ENCODE measurements around the gene HBEGF. TPM values are rescaled to one million over a fixed set of nuclear protein-coding genes. Genes with fewer than 3 reads are reported as not detected.

HBEGF gene
- total and polyA plus RNA-seq, 2 donors (not counting 1 experiment from before 2014, with no cell fraction given) = 0.89 to 2.4 TPM

DNA sequence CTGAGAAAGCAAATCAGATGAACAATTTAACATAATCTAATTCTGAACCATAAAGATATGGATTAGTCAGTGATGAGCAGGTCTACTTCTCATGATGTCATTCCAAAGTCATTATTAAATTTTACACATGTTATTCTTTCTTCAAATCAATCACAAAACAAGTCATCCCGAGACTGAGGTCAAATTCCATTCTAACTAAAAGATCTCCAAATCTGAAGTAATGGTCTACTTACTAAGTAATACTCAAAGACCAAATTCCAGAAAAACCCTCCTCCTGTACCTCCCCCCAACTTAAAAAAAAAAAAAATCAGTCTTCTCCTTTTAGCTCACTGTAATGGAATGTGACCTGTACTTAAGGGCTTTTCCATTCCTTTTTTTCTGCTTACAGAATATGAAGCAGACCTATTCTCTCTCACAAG is 48.2 kb downstream of the HBEGF start:
- no peak overlapping the region for H2AFZ ChIP-seq (ENCODE audit: insufficient read depth, low read depth, low read length, poor library complexity, severe bottlenecking)
- Mint-ChIP-seq H3K4me1 (peaks cover 34% of the 10 kb centered on the region), H3K27ac (no peak overlapping the region), H3K9me3 (ENCODE audit: insufficient read depth) (no peaks in the 10 kb centered on the region), H3K27me3 (no peaks in the 10 kb centered on the region), H3K4me3 (no peak overlapping the region)
- H3K27ac ChIP-seq (ENCODE audit: low read length in 2 of 2) = no peak overlapping the region
- CTCF ChIA-PET = interaction anchor here (1.5 kb wide), 1 partner anchor 54 kb away, joined by 4 read pairs; no protein-coding TSS in a partner anchor
- peaks cover 2 to 5% of the 10 kb centered on the region in 2 experiments for H3K36me3 ChIP-seq (replicated peaks in 1 of 2; ENCODE audit: control extremely low read depth in 1 of 2, control insufficient read depth in 1 of 2, extremely low read depth in 1 of 2, insufficient read depth in 2 of 2, low read length in 1 of 2)
- no peak for DNase-seq
- no peak overlapping the region for H3K9ac ChIP-seq (ENCODE audit: low read length)
- no peak overlapping the region for H3K4me3 ChIP-seq (ENCODE audit: control extremely low read depth in 1 of 5, extremely low read depth in 1 of 5, insufficient read depth in 1 of 5, low read depth in 2 of 5, low read length in 4 of 5)
- H3K4me2 ChIP-seq (replicated peaks; ENCODE audit: low read depth, low read length, poor library complexity, severe bottlenecking) = no peak overlapping the region
- no peaks in the 10 kb centered on the region for H3K27me3 ChIP-seq (replicated peaks in 1 of 4; ENCODE audit: control extremely low read depth in 1 of 4, control insufficient read depth in 3 of 4, insufficient read depth in 4 of 4, low read length in 3 of 4)
- no peak for ATAC-seq (ENCODE audit: low read depth)
- POLR2A ChIA-PET = no interaction called here
- TF ChIP-seq, protein P1, sequence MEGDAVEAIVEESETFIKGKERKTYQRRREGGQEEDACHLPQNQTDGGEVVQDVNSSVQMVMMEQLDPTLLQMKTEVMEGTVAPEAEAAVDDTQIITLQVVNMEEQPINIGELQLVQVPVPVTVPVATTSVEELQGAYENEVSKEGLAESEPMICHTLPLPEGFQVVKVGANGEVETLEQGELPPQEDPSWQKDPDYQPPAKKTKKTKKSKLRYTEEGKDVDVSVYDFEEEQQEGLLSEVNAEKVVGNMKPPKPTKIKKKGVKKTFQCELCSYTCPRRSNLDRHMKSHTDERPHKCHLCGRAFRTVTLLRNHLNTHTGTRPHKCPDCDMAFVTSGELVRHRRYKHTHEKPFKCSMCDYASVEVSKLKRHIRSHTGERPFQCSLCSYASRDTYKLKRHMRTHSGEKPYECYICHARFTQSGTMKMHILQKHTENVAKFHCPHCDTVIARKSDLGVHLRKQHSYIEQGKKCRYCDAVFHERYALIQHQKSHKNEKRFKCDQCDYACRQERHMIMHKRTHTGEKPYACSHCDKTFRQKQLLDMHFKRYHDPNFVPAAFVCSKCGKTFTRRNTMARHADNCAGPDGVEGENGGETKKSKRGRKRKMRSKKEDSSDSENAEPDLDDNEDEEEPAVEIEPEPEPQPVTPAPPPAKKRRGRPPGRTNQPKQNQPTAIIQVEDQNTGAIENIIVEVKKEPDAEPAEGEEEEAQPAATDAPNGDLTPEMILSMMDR (IDR thresholded peaks at IDR 0.05) = no peak
- TF ChIP-seq EZH2 (IDR thresholded peaks at IDR 0.05; ENCODE audit: borderline replicate concordance, insufficient read depth, low read depth, low read length, poor library complexity, severe bottlenecking) = no peak
- H4K20me1 ChIP-seq (ENCODE audit: control insufficient read depth, insufficient read depth, low read length, poor library complexity, severe bottlenecking) = no peaks in the 10 kb centered on the region
- peaks cover 78% of the 10 kb centered on the region for H3K79me2 ChIP-seq (ENCODE audit: control insufficient read depth, insufficient read depth, low read length)
- intact Hi-C loops (cut with micrococcal nuclease) = no loop called here
- 71% methylated on average over 1 of the region's 1 CpG for WGBS (ENCODE audit: insufficient coverage)
- peaks cover 8 to 18% of the 10 kb centered on the region in 2 donors for H3K4me1 ChIP-seq (ENCODE audit: control insufficient read depth in 2 of 2, insufficient read depth in 2 of 2, low read length in 2 of 2)
- no peaks in the 10 kb centered on the region for H3K9me3 ChIP-seq (ENCODE audit: control extremely low read depth in 1 of 3, control insufficient read depth in 2 of 3, insufficient read depth in 1 of 3, low read length in 2 of 3)

GRCh38 chr5:140297283-140297682 is 49.1 kb downstream of the HBEGF start:
- no peak overlapping the region for H3K4me2 ChIP-seq (replicated peaks; ENCODE audit: low read depth, low read length, poor library complexity, severe bottlenecking)
- no peak overlapping the region for H3K4me3 ChIP-seq (ENCODE audit: control extremely low read depth in 1 of 5, extremely low read depth in 1 of 5, insufficient read depth in 1 of 5, low read depth in 2 of 5, low read length in 4 of 5)
- Mint-ChIP-seq H3K9me3 (ENCODE audit: insufficient read depth) (no peaks in the 10 kb centered on the region), H3K27ac (no peak overlapping the region), H3K4me1 (peaks cover 29% of the 10 kb centered on the region), H3K4me3 (no peak overlapping the region), H3K27me3 (no peaks in the 10 kb centered on the region)
- 94% methylated on average over 4 of the region's 5 CpGs for WGBS (ENCODE audit: insufficient coverage)
- no peak for TF ChIP-seq EZH2 (IDR thresholded peaks at IDR 0.05; ENCODE audit: borderline replicate concordance, insufficient read depth, low read depth, low read length, poor library complexity, severe bottlenecking)
- TF ChIP-seq, protein P1 (IDR thresholded peaks at IDR 0.05) = no peak
- H3K27ac ChIP-seq (ENCODE audit: low read length in 2 of 2) = no peak overlapping the region
- H3K9me3 ChIP-seq (ENCODE audit: control extremely low read depth in 1 of 3, control insufficient read depth in 2 of 3, insufficient read depth in 1 of 3, low read length in 2 of 3) = no peaks in the 10 kb centered on the region
- DNase-seq = no peak
- ChIA-PET CTCF (interaction anchor here (0.7 to 1.5 kb wide), 2 partner anchors 53 to 54 kb away, joined by 3 to 4 read pairs; no protein-coding TSS in a partner anchor), POLR2A (no interaction called here)
- no peak overlapping the region for H2AFZ ChIP-seq (ENCODE audit: insufficient read depth, low read depth, low read length, poor library complexity, severe bottlenecking)
- no peak for ATAC-seq (ENCODE audit: low read depth)
- H3K36me3 ChIP-seq (replicated peaks in 1 of 2; ENCODE audit: control extremely low read depth in 1 of 2, control insufficient read depth in 1 of 2, extremely low read depth in 1 of 2, insufficient read depth in 2 of 2, low read length in 1 of 2) = peaks cover 2 to 5% of the 10 kb centered on the region in 2 experiments
- H3K4me1 ChIP-seq (ENCODE audit: control insufficient read depth in 2 of 2, insufficient read depth in 2 of 2, low read length in 2 of 2) = peaks cover 3 to 17% of the 10 kb centered on the region in 2 donors
- H3K27me3 ChIP-seq (replicated peaks in 1 of 4; ENCODE audit: control extremely low read depth in 1 of 4, control insufficient read depth in 3 of 4, insufficient read depth in 4 of 4, low read length in 3 of 4) = no peaks in the 10 kb centered on the region
- intact Hi-C loops (cut with micrococcal nuclease) = no loop called here
- H3K79me2 ChIP-seq (ENCODE audit: control insufficient read depth, insufficient read depth, low read length) = peaks cover 76% of the 10 kb centered on the region
- no peak overlapping the region for H3K9ac ChIP-seq (ENCODE audit: low read length)
- no peaks in the 10 kb centered on the region for H4K20me1 ChIP-seq (ENCODE audit: control insufficient read depth, insufficient read depth, low read length, poor library complexity, severe bottlenecking)

Measured in B cell (primary cell).